ENCODE results near the gene PXYLP1.

PXYLP1 gene

GRCh38 chr3:141305436-141305835 is 73.8 kb downstream of the PXYLP1 start:
- Histone ChIP-seq H3K36me3 (ENCODE audit: control insufficient read depth, insufficient read depth, low read length) (no peaks in the 10 kb centered on the region), H3K4me3 (replicated peaks; ENCODE audit: low read depth, low read length) (no peak overlapping the region), H3K27me3 (replicated peaks; ENCODE audit: control insufficient read depth, insufficient read depth, low read length) (no peaks in the 10 kb centered on the region)
- DNase-seq (ENCODE audit: extremely low read depth, insufficient read length): no peak
- TF ChIP-seq CTCF (IDR thresholded peaks at IDR 0.05; ENCODE audit: insufficient read depth, low read length, poor library complexity, severe bottlenecking): no peak

- no peak overlapping the region for H3K4me3 ChIP-seq (replicated peaks; ENCODE audit: low read depth, low read length)
- H3K36me3 ChIP-seq (ENCODE audit: control insufficient read depth, insufficient read depth, low read length): no peaks in the 10 kb centered on the region
- H3K27me3 ChIP-seq (replicated peaks; ENCODE audit: control insufficient read depth, insufficient read depth, low read length): no peaks in the 10 kb centered on the region
- TF ChIP-seq CTCF (IDR thresholded peaks at IDR 0.05; ENCODE audit: insufficient read depth, low read length, poor library complexity, severe bottlenecking): no peak
- no peak for DNase-seq (ENCODE audit: extremely low read depth, insufficient read length)
Observed at GRCh38 chr3:141306276-141306675, 74.7 kb downstream of the PXYLP1 start.

GRCh38 chr3:141306922-141307321 is 75.3 kb downstream of the PXYLP1 start:
- Histone ChIP-seq H3K4me3 (replicated peaks; ENCODE audit: low read depth, low read length) (no peak overlapping the region), H3K36me3 (ENCODE audit: control insufficient read depth, insufficient read depth, low read length) (no peaks in the 10 kb centered on the region), H3K27me3 (replicated peaks; ENCODE audit: control insufficient read depth, insufficient read depth, low read length) (no peaks in the 10 kb centered on the region)
- no peak for TF ChIP-seq CTCF (IDR thresholded peaks at IDR 0.05; ENCODE audit: insufficient read depth, low read length, poor library complexity, severe bottlenecking)
- DNase-seq (ENCODE audit: extremely low read depth, insufficient read length): no peak

- H3K4me3 ChIP-seq (replicated peaks; ENCODE audit: low read depth, low read length): no peak overlapping the region
- no peaks in the 10 kb centered on the region for H3K27me3 ChIP-seq (replicated peaks; ENCODE audit: control insufficient read depth, insufficient read depth, low read length)
- no peak for TF ChIP-seq CTCF (IDR thresholded peaks at IDR 0.05; ENCODE audit: insufficient read depth, low read length, poor library complexity, severe bottlenecking)
- H3K36me3 ChIP-seq (ENCODE audit: control insufficient read depth, insufficient read depth, low read length): no peaks in the 10 kb centered on the region
- no peak for DNase-seq (ENCODE audit: extremely low read depth, insufficient read length)
Observed at GRCh38 chr3:141307351-141308059, 75.9 kb downstream of the PXYLP1 start.

GRCh38 chr3:141308588-141309218 is 77.1 kb downstream of the PXYLP1 start:
- Histone ChIP-seq H3K27me3 (replicated peaks; ENCODE audit: control insufficient read depth, insufficient read depth, low read length) (no peaks in the 10 kb centered on the region), H3K36me3 (ENCODE audit: control insufficient read depth, insufficient read depth, low read length) (no peaks in the 10 kb centered on the region), H3K4me3 (replicated peaks; ENCODE audit: low read depth, low read length) (no peak overlapping the region)
- TF ChIP-seq CTCF (IDR thresholded peaks at IDR 0.05; ENCODE audit: insufficient read depth, low read length, poor library complexity, severe bottlenecking): peak; percentile 29
- no peak for DNase-seq (ENCODE audit: extremely low read depth, insufficient read length)

Data from GM06990 (cell line).